Measurements from ENCODE around the gene NR2C1.

NR2C1 gene

GRCh38 chr12:95085612-95086011 is 12.2 kb upstream of the NR2C1 start:
- H3K4me3 ChIP-seq (ENCODE audit: extremely low read depth, insufficient read depth, low read length, poor library complexity, severe bottlenecking): no peak overlapping the region
- H3K9me3 ChIP-seq (ENCODE audit: control insufficient read depth, low read length): no peaks in the 10 kb centered on the region
- peaks cover 33% of the 10 kb centered on the region for H3K36me3 ChIP-seq (ENCODE audit: control insufficient read depth, insufficient read depth, low read length)
- no peak overlapping the region for H3K27ac ChIP-seq (ENCODE audit: low read depth, low read length, severe bottlenecking)
- H3K4me1 ChIP-seq (ENCODE audit: control insufficient read depth, insufficient read depth, low read length, poor library complexity, severe bottlenecking): peaks cover 20% of the 10 kb centered on the region

GRCh38 chr12:95083938-95084337 is 10.5 kb upstream of the NR2C1 start:
- Histone ChIP-seq H3K4me3 (ENCODE audit: extremely low read depth, insufficient read depth, low read length, poor library complexity, severe bottlenecking) (no peak overlapping the region), H3K36me3 (ENCODE audit: control insufficient read depth, insufficient read depth, low read length) (peaks cover 19% of the 10 kb centered on the region), H3K27ac (ENCODE audit: low read depth, low read length, severe bottlenecking) (peak overlapping the region; percentile 90), H3K9me3 (ENCODE audit: control insufficient read depth, low read length) (no peaks in the 10 kb centered on the region), H3K4me1 (ENCODE audit: control insufficient read depth, insufficient read depth, low read length, poor library complexity, severe bottlenecking) (peaks cover 20% of the 10 kb centered on the region)
- 27 to 42% methylated on average over 2 of the region's 4 CpGs for WGBS, 2 experiments (ENCODE audit: insufficient coverage in 2 of 2)

- Histone ChIP-seq H3K9me3 (ENCODE audit: control insufficient read depth, low read length) (no peaks in the 10 kb centered on the region), H3K4me3 (ENCODE audit: extremely low read depth, insufficient read depth, low read length, poor library complexity, severe bottlenecking) (no peak overlapping the region), H3K36me3 (ENCODE audit: control insufficient read depth, insufficient read depth, low read length) (peaks cover 19% of the 10 kb centered on the region), H3K27ac (ENCODE audit: low read depth, low read length, severe bottlenecking) (peak overlapping the region; percentile 90), H3K4me1 (ENCODE audit: control insufficient read depth, insufficient read depth, low read length, poor library complexity, severe bottlenecking) (peaks cover 20% of the 10 kb centered on the region)
Observed at GRCh38 chr12:95083471-95083870, 10.1 kb upstream of the NR2C1 start.

GRCh38 chr12:95077341-95077740 is 3.9 kb upstream of the NR2C1 start:
- Histone ChIP-seq H3K4me1 (ENCODE audit: control insufficient read depth, insufficient read depth, low read length, poor library complexity, severe bottlenecking) (no peaks in the 10 kb centered on the region), H3K4me3 (ENCODE audit: extremely low read depth, insufficient read depth, low read length, poor library complexity, severe bottlenecking) (no peak overlapping the region), H3K27ac (ENCODE audit: low read depth, low read length, severe bottlenecking) (no peak overlapping the region), H3K9me3 (ENCODE audit: control insufficient read depth, low read length) (no peaks in the 10 kb centered on the region), H3K36me3 (ENCODE audit: control insufficient read depth, insufficient read depth, low read length) (peaks cover 13% of the 10 kb centered on the region)
- WGBS, 2 experiments (ENCODE audit: insufficient coverage in 2 of 2): 97 to 98% methylated on average over 4 of the region's 4 CpGs

- 83 to 95% methylated on average over 3 to 4 of the region's 5 CpGs for WGBS, 2 experiments (ENCODE audit: insufficient coverage in 2 of 2)
- Histone ChIP-seq H3K4me3 (ENCODE audit: extremely low read depth, insufficient read depth, low read length, poor library complexity, severe bottlenecking) (no peak overlapping the region), H3K9me3 (ENCODE audit: control insufficient read depth, low read length) (no peaks in the 10 kb centered on the region), H3K4me1 (ENCODE audit: control insufficient read depth, insufficient read depth, low read length, poor library complexity, severe bottlenecking) (peaks cover 4% of the 10 kb centered on the region), H3K36me3 (ENCODE audit: control insufficient read depth, insufficient read depth, low read length) (peaks cover 16% of the 10 kb centered on the region), H3K27ac (ENCODE audit: low read depth, low read length, severe bottlenecking) (no peak overlapping the region)
Observed at GRCh38 chr12:95074766-95075165, 1.3 kb upstream of the NR2C1 start.

- Histone ChIP-seq H3K36me3 (ENCODE audit: control insufficient read depth, insufficient read depth, low read length) (peaks cover 16% of the 10 kb centered on the region), H3K27ac (ENCODE audit: low read depth, low read length, severe bottlenecking) (no peak overlapping the region), H3K4me1 (ENCODE audit: control insufficient read depth, insufficient read depth, low read length, poor library complexity, severe bottlenecking) (peaks cover 4% of the 10 kb centered on the region), H3K4me3 (ENCODE audit: extremely low read depth, insufficient read depth, low read length, poor library complexity, severe bottlenecking) (peak overlapping the region; percentile 89), H3K9me3 (ENCODE audit: control insufficient read depth, low read length) (no peaks in the 10 kb centered on the region)
- 62 to 67% methylated on average over 12 to 15 of the region's 23 CpGs for WGBS, 2 experiments (ENCODE audit: insufficient coverage in 2 of 2)
Observed at GRCh38 chr12:95073698-95074520, 491 bp upstream of the NR2C1 start.

- 86 to 100% methylated on average over 1 of the region's 1 CpG for WGBS, 2 experiments (ENCODE audit: insufficient coverage in 2 of 2)
- H3K9me3 ChIP-seq (ENCODE audit: control insufficient read depth, low read length): no peaks in the 10 kb centered on the region
- no peak overlapping the region for H3K4me3 ChIP-seq (ENCODE audit: extremely low read depth, insufficient read depth, low read length, poor library complexity, severe bottlenecking)
- H3K36me3 ChIP-seq (ENCODE audit: control insufficient read depth, insufficient read depth, low read length): peaks cover 41% of the 10 kb centered on the region
- no peak overlapping the region for H3K27ac ChIP-seq (ENCODE audit: low read depth, low read length, severe bottlenecking)
- peaks cover 4% of the 10 kb centered on the region for H3K4me1 ChIP-seq (ENCODE audit: control insufficient read depth, insufficient read depth, low read length, poor library complexity, severe bottlenecking)
Observed at GRCh38 chr12:95070378-95070777, 3.0 kb downstream of the NR2C1 start.

GRCh38 chr12:95066091-95066855 is 7.1 kb downstream of the NR2C1 start:
- Histone ChIP-seq H3K27ac (ENCODE audit: low read depth, low read length, severe bottlenecking) (no peak overlapping the region), H3K4me3 (ENCODE audit: extremely low read depth, insufficient read depth, low read length, poor library complexity, severe bottlenecking) (no peak overlapping the region), H3K36me3 (ENCODE audit: control insufficient read depth, insufficient read depth, low read length) (peaks cover 77% of the 10 kb centered on the region), H3K4me1 (ENCODE audit: control insufficient read depth, insufficient read depth, low read length, poor library complexity, severe bottlenecking) (no peaks in the 10 kb centered on the region), H3K9me3 (ENCODE audit: control insufficient read depth, low read length) (no peaks in the 10 kb centered on the region)
- WGBS, 2 experiments (ENCODE audit: insufficient coverage in 2 of 2): 100% methylated on average over 2 to 3 of the region's 7 CpGs

GRCh38 chr12:95060951-95061350 is 12.5 kb downstream of the NR2C1 start:
- no peak overlapping the region for H3K27ac ChIP-seq (ENCODE audit: low read depth, low read length, severe bottlenecking)
- no peak overlapping the region for H3K4me3 ChIP-seq (ENCODE audit: extremely low read depth, insufficient read depth, low read length, poor library complexity, severe bottlenecking)
- H3K9me3 ChIP-seq (ENCODE audit: control insufficient read depth, low read length): no peaks in the 10 kb centered on the region
- 88 to 89% methylated on average over 1 of the region's 1 CpG for WGBS, 2 experiments (ENCODE audit: insufficient coverage in 2 of 2)
- no peaks in the 10 kb centered on the region for H3K4me1 ChIP-seq (ENCODE audit: control insufficient read depth, insufficient read depth, low read length, poor library complexity, severe bottlenecking)
- peaks cover 95% of the 10 kb centered on the region for H3K36me3 ChIP-seq (ENCODE audit: control insufficient read depth, insufficient read depth, low read length)

GRCh38 chr12:95059984-95060383 is 13.4 kb downstream of the NR2C1 start:
- no peak overlapping the region for H3K27ac ChIP-seq (ENCODE audit: low read depth, low read length, severe bottlenecking)
- WGBS, 2 experiments (ENCODE audit: insufficient coverage in 2 of 2): 90 to 100% methylated on average over 1 of the region's 4 CpGs
- H3K9me3 ChIP-seq (ENCODE audit: control insufficient read depth, low read length): no peaks in the 10 kb centered on the region
- H3K4me3 ChIP-seq (ENCODE audit: extremely low read depth, insufficient read depth, low read length, poor library complexity, severe bottlenecking): no peak overlapping the region
- H3K4me1 ChIP-seq (ENCODE audit: control insufficient read depth, insufficient read depth, low read length, poor library complexity, severe bottlenecking): no peaks in the 10 kb centered on the region
- H3K36me3 ChIP-seq (ENCODE audit: control insufficient read depth, insufficient read depth, low read length): peaks cover 95% of the 10 kb centered on the region

- H3K4me3 ChIP-seq (ENCODE audit: extremely low read depth, insufficient read depth, low read length, poor library complexity, severe bottlenecking): no peak overlapping the region
- H3K9me3 ChIP-seq (ENCODE audit: control insufficient read depth, low read length): no peaks in the 10 kb centered on the region
- peaks cover 91% of the 10 kb centered on the region for H3K36me3 ChIP-seq (ENCODE audit: control insufficient read depth, insufficient read depth, low read length)
- no peak overlapping the region for H3K27ac ChIP-seq (ENCODE audit: low read depth, low read length, severe bottlenecking)
- H3K4me1 ChIP-seq (ENCODE audit: control insufficient read depth, insufficient read depth, low read length, poor library complexity, severe bottlenecking): no peaks in the 10 kb centered on the region
- no CpG with 5 or more reads among the region's 3 CpGs for WGBS, 2 experiments (ENCODE audit: insufficient coverage in 2 of 2)
Observed at GRCh38 chr12:95057424-95057823, 16.0 kb downstream of the NR2C1 start.
